Sigmoid colon (tissue), 7 donors: ENCODE data around the gene LGALS13. TPM values are rescaled to one million over a fixed set of nuclear protein-coding genes. Genes with fewer than 3 reads are reported as not detected.

Experiments
- DNase-seq: peaks from one replicate; pipeline ENCODE4 v3.0.0-alpha.2; 2019
- H3K27ac ChIP-seq, 4 donors: fragments of 200-600 bp; sonication (generic); one replicate each; pipeline ENCODE4 v1.5.1; 2016 to 2019; ENCODE audit warnings: mild to moderate bottlenecking in 1 of 4
- H3K27me3 ChIP-seq, 3 donors: fragments of 200-600 bp; sonication (generic); one replicate each; pipeline ENCODE4 v1.5.1; 2019; ENCODE audit warnings: mild to moderate bottlenecking in 1 of 3
- H3K36me3 ChIP-seq, 4 donors: fragments of 200-600 bp; sonication (generic); one replicate each; pipeline ENCODE4 v1.5.1; 2016 to 2019
- H3K4me1 ChIP-seq, 4 donors: fragments of 200-600 bp; sonication (generic); one replicate each; pipeline ENCODE4 v1.5.1; 2017 to 2019
- H3K4me3 ChIP-seq, 4 donors: fragments of 200-600 bp; sonication (generic); one replicate each; pipeline ENCODE4 v1.5.1; 2017 to 2019; ENCODE audit warnings: mild to moderate bottlenecking in 2 of 4, moderate library complexity in 1 of 4
- H3K9me3 ChIP-seq, 4 donors: fragments of 200-600 bp in 3 of 4; sonication (generic) in 3 of 4; one replicate each; pipeline versions ENCODE4 v1.5.1 to v1.6.1; 2013 to 2019
- CTCF ChIP-seq, 4 experiments: fragments of 450-650 bp in 3 of 4; fragments of 200-600 bp in 1 of 4; IDR thresholded peaks; one replicate each; pipeline ENCODE4 v1.5.1; 2016 to 2019; ENCODE audit warnings: antibody characterized with exemption in 4 of 4, mild to moderate bottlenecking in 3 of 4, moderate library complexity in 2 of 4
- EP300 ChIP-seq, 4 donors: sonication (generic); formaldehyde crosslinking; IDR thresholded peaks; one replicate each; pipeline ENCODE4 v1.6.1; 2017; ENCODE audit warnings: antibody characterized with exemption in 4 of 4
- POLR2A ChIP-seq, 2 donors: fragments of 450-650 bp; IDR thresholded peaks; one replicate each; pipeline ENCODE4 v1.6.1; 2016; ENCODE audit warnings: antibody characterized with exemption in 2 of 2, mild to moderate bottlenecking in 2 of 2, moderate library complexity in 2 of 2
- POLR2AphosphoS5 ChIP-seq, 4 donors: sonication (generic); formaldehyde crosslinking; IDR thresholded peaks; one replicate each; pipeline ENCODE4 v1.6.1; 2017; ENCODE audit warnings: antibody characterized with exemption in 4 of 4
- WGBS, 2 donors: extraction: QIAGEN DNeasy Blood & Tissue Kit; methylation state at CpG; one replicate each; pipeline ENCODE4 v1.1.7; 2013; 5-methylcytosine and 5-hydroxymethylcytosine counted together
- intact Hi-C: fragments of 100-400 bp; cut with DNase I; formaldehyde crosslinking; loops from one replicate; pipeline ENCODE4 v1.15.1; 2023
- polyA plus RNA-seq, 3 donors: library from polyadenylated mRNA; stranded (reverse); fragments of 200-250 nt; gene quantifications; one replicate each; pipeline ENCODE4 v1.2.3, GENCODE V29; 2013
- total RNA-seq, 4 donors: library from RNA; depleted of rRNA; stranded (reverse); fragments of >200 nt; gene quantifications; one replicate each; pipeline ENCODE4 v1.1.0, GENCODE V29; 2016
- donor health status: healthy with polysubstance abuse.
- donor health status: Bipolar disorder and iron deficiency.
- donor health status: healthy.

LGALS13 gene
- total and polyA plus RNA-seq, 7 donors = not detected

- no peaks in the 10 kb centered on the region for H3K36me3 ChIP-seq
- H3K4me3 ChIP-seq = peak overlapping the region in 1 of 4 donors; percentile 12
- 48 to 61% methylated on average over 5 of the region's 5 CpGs for WGBS, 2 donors
- H3K9me3 ChIP-seq = no peaks in the 10 kb centered on the region
- DNase-seq = no peak
- TF ChIP-seq EP300 (IDR thresholded peaks at IDR 0.05) (no peak), POLR2AphosphoS5 (IDR thresholded peaks at IDR 0.05) (no peak), POLR2A (IDR thresholded peaks at IDR 0.05) (no peak), CTCF (IDR thresholded peaks at IDR 0.05) (no peak)
- H3K27ac ChIP-seq = no peak overlapping the region
- H3K4me1 ChIP-seq = peaks cover 0 to 5% (median 0%) of the 10 kb centered on the region in 4 donors
- intact Hi-C loops = loop anchor here (10.0 kb wide), 1 partner anchor 207 kb away; no protein-coding TSS in a partner anchor
- no peaks in the 10 kb centered on the region for H3K27me3 ChIP-seq
Measured at GRCh38 chr19:39557811-39558623, 44.3 kb upstream of the LGALS13 start.

- H3K9me3 ChIP-seq = no peaks in the 10 kb centered on the region
- intact Hi-C loops = loop anchor here (10.0 kb wide), 1 partner anchor 206 kb away; no protein-coding TSS in a partner anchor
- 70 to 73% methylated on average over 6 of the region's 6 CpGs for WGBS, 2 donors
- no peak for DNase-seq
- H3K27me3 ChIP-seq = no peaks in the 10 kb centered on the region
- H3K36me3 ChIP-seq = no peaks in the 10 kb centered on the region
- no peak for TF ChIP-seq CTCF (IDR thresholded peaks at IDR 0.05)
- no peak for TF ChIP-seq POLR2A (IDR thresholded peaks at IDR 0.05)
- TF ChIP-seq POLR2AphosphoS5 (IDR thresholded peaks at IDR 0.05) = no peak
- TF ChIP-seq EP300 (IDR thresholded peaks at IDR 0.05) = no peak
- no peak overlapping the region for H3K4me3 ChIP-seq
- no peak overlapping the region for H3K27ac ChIP-seq
- H3K4me1 ChIP-seq = peaks cover 0 to 5% (median 0%) of the 10 kb centered on the region in 4 donors
Measured at GRCh38 chr19:39558624-39559117, 43.7 kb upstream of the LGALS13 start.

- no peaks in the 10 kb centered on the region for H3K27me3 ChIP-seq
- no peak overlapping the region for H3K27ac ChIP-seq
- TF ChIP-seq EP300 (IDR thresholded peaks at IDR 0.05) (no peak), CTCF (IDR thresholded peaks at IDR 0.05) (no peak), POLR2AphosphoS5 (IDR thresholded peaks at IDR 0.05) (no peak), POLR2A (IDR thresholded peaks at IDR 0.05) (no peak)
- intact Hi-C loops = no loop called here
- WGBS, 2 donors = 86 to 91% methylated on average over 2 of the region's 2 CpGs
- H3K9me3 ChIP-seq = no peaks in the 10 kb centered on the region
- H3K4me1 ChIP-seq = no peaks in the 10 kb centered on the region
- DNase-seq = no peak
- H3K36me3 ChIP-seq = no peaks in the 10 kb centered on the region
- H3K4me3 ChIP-seq = no peak overlapping the region
Measured at GRCh38 chr19:39563408-39563807, 38.9 kb upstream of the LGALS13 start.

- no peak for DNase-seq
- Histone ChIP-seq H3K4me3 (no peak overlapping the region), H3K9me3 (no peaks in the 10 kb centered on the region), H3K4me1 (no peaks in the 10 kb centered on the region), H3K27me3 (no peaks in the 10 kb centered on the region), H3K36me3 (no peaks in the 10 kb centered on the region), H3K27ac (no peak overlapping the region)
- 36 to 53% methylated on average over 3 of the region's 3 CpGs for WGBS, 2 donors
- intact Hi-C loops = no loop called here
- TF ChIP-seq CTCF (IDR thresholded peaks at IDR 0.05) (no peak), POLR2AphosphoS5 (IDR thresholded peaks at IDR 0.05) (no peak), POLR2A (IDR thresholded peaks at IDR 0.05) (no peak), EP300 (IDR thresholded peaks at IDR 0.05) (no peak)
Measured at GRCh38 chr19:39566064-39566463, 36.3 kb upstream of the LGALS13 start.
